Ascending aorta (tissue), 2 donors: ENCODE data around the gene HFE. TPM values are rescaled to one million over a fixed set of nuclear protein-coding genes. Genes with fewer than 3 reads are reported as not detected.

Experiments used
- DNase-seq, 2 donors: peaks; one replicate each; pipeline ENCODE4 v3.0.0-alpha.2; 2019; ENCODE audit warnings: low spot score in 2 of 2
- H3K27ac ChIP-seq, 2 donors: fragments of 200-600 bp; sonication (generic); one replicate each; pipeline ENCODE4 v1.5.1; 2016 to 2017; ENCODE audit warnings: mild to moderate bottlenecking in 1 of 2
- H3K27me3 ChIP-seq: fragments of 200-600 bp; sonication (generic); one replicate; pipeline ENCODE4 v1.5.1; 2017
- H3K36me3 ChIP-seq, 2 donors: fragments of 200-600 bp; sonication (generic); one replicate each; pipeline ENCODE4 v1.5.1; 2016
- H3K4me1 ChIP-seq, 2 donors: fragments of 200-600 bp; sonication (generic); one replicate each; pipeline ENCODE4 v1.5.1; 2016 to 2017; ENCODE audit warnings: mild to moderate bottlenecking in 1 of 2
- H3K4me3 ChIP-seq, 2 donors: fragments of 200-600 bp; sonication (generic); one replicate each; pipeline ENCODE4 v1.5.1; 2016 to 2017; ENCODE audit warnings: mild to moderate bottlenecking in 1 of 2
- H3K9me3 ChIP-seq, 2 donors: fragments of 200-600 bp; sonication (generic); one replicate each; pipeline ENCODE4 v1.5.1; 2016
- intact Hi-C: fragments of 100-400 bp; cut with DNase I; formaldehyde crosslinking; loops from one replicate; pipeline ENCODE4 v1.15.1; 2023
- total RNA-seq: library from RNA; depleted of rRNA; stranded (reverse); fragments of >200 nt; gene quantifications from one replicate; pipeline ENCODE4 v1.1.0, GENCODE V29; 2016
- TF ChIP-seq, protein P1 (sequence below), 3 experiments: fragments of 200-600 bp in 2 of 3; fragments of 450-650 bp in 1 of 3; sonication (generic) in 2 of 3; IDR thresholded peaks; one replicate each; pipeline ENCODE4 v1.5.1; 2016 to 2019; ENCODE audit warnings: antibody characterized with exemption in 3 of 3, mild to moderate bottlenecking in 1 of 3, moderate library complexity in 1 of 3

Gene HFE
- total RNA-seq, 1 donor from 2014 or later, result 2.6 TPM

DNA sequence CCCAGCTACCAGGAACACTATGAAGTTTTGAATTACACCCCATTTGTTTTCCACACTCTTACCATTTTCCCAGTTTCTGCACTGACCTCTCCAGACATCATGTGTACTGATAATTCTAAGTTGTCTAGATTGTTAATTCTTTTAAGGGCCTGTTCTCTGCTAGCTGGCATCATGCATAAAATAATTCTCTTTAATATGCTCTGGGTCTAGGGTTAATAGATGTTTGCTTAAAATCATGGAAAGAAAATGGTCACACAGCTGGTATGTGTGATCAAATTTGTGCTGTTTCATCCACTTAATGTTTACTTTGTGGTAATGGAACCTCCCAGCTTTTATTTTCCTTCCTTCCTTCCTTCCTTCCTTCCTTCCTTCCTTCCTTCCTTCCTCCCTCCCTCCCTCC lies 49.1 kb downstream of the HFE start:
- TF ChIP-seq, protein P1, sequence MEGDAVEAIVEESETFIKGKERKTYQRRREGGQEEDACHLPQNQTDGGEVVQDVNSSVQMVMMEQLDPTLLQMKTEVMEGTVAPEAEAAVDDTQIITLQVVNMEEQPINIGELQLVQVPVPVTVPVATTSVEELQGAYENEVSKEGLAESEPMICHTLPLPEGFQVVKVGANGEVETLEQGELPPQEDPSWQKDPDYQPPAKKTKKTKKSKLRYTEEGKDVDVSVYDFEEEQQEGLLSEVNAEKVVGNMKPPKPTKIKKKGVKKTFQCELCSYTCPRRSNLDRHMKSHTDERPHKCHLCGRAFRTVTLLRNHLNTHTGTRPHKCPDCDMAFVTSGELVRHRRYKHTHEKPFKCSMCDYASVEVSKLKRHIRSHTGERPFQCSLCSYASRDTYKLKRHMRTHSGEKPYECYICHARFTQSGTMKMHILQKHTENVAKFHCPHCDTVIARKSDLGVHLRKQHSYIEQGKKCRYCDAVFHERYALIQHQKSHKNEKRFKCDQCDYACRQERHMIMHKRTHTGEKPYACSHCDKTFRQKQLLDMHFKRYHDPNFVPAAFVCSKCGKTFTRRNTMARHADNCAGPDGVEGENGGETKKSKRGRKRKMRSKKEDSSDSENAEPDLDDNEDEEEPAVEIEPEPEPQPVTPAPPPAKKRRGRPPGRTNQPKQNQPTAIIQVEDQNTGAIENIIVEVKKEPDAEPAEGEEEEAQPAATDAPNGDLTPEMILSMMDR (IDR thresholded peaks at IDR 0.05), result no peak
- intact Hi-C loops, result no loop called here
- H3K27ac ChIP-seq, result no peak overlapping the region
- no peak for DNase-seq
- H3K4me1 ChIP-seq, result no peaks in the 10 kb centered on the region
- no peaks in the 10 kb centered on the region for H3K9me3 ChIP-seq
- peaks cover 0 to 4% of the 10 kb centered on the region in 2 donors for H3K36me3 ChIP-seq
- H3K4me3 ChIP-seq, result no peak overlapping the region
- H3K27me3 ChIP-seq, result no peaks in the 10 kb centered on the region

DNA sequence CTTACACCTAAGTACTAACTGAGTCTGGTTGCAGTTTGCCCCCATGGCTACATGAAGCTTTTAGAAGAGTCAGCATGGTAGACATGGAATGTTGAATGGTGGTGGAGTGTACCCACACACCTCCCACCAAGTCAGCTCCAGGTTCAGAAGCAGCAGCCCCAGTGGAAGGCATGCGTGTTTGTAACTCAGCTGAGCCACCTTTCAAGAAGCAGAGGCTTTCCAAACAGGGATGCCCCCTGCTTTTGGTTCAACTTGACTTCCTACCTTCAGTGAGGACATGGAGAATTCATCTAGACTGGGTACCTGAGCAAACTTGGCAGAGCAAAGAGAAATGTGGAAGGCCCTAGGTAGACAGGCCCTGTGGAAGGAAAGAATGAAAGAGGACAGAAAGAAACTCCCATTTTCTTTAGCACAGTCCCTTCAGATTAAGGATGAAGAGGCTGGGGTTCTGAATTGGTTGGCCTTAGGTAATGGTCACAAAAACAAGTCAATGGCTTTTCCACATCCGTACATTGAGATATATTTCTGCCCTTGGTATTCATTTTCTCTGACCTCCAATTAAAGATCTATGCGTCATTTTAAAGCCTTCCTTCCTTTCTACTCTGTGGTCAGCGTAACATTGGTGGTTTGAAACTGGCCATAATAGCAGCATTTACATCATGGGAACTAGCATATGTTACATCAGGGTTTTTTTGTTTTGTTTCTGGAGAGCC lies 53.2 kb downstream of the HFE start:
- H3K9me3 ChIP-seq, result no peaks in the 10 kb centered on the region
- H3K36me3 ChIP-seq, result peaks cover 0 to 4% of the 10 kb centered on the region in 2 donors
- H3K4me3 ChIP-seq, result no peak overlapping the region
- no peaks in the 10 kb centered on the region for H3K4me1 ChIP-seq
- H3K27me3 ChIP-seq, result no peaks in the 10 kb centered on the region
- no peak for DNase-seq
- intact Hi-C loops, result no loop called here
- no peak overlapping the region for H3K27ac ChIP-seq
- TF ChIP-seq, protein P1 (IDR thresholded peaks at IDR 0.05), result no peak

DNA sequence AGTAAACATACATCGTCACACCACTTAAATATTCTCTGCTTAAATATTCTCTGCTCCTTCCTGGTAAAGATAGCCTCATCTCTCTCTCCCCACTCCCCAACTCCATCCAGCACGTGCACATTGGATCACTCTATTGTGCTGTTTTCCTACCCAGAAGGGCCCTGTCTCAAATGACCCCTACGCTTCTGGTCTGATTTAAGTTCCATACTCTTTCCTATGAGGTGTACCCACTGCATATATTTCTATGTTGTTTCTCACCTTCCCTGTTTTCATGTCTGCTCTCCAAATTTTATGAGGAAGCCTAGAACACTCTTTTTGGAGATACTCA lies 53.7 kb downstream of the HFE start:
- Histone ChIP-seq H3K4me1 (no peaks in the 10 kb centered on the region), H3K9me3 (no peaks in the 10 kb centered on the region), H3K4me3 (no peak overlapping the region), H3K36me3 (peaks cover 0 to 4% of the 10 kb centered on the region in 2 donors), H3K27me3 (no peaks in the 10 kb centered on the region), H3K27ac (no peak overlapping the region)
- TF ChIP-seq, protein P1 (IDR thresholded peaks at IDR 0.05), result no peak
- no peak for DNase-seq
- intact Hi-C loops, result no loop called here

DNA sequence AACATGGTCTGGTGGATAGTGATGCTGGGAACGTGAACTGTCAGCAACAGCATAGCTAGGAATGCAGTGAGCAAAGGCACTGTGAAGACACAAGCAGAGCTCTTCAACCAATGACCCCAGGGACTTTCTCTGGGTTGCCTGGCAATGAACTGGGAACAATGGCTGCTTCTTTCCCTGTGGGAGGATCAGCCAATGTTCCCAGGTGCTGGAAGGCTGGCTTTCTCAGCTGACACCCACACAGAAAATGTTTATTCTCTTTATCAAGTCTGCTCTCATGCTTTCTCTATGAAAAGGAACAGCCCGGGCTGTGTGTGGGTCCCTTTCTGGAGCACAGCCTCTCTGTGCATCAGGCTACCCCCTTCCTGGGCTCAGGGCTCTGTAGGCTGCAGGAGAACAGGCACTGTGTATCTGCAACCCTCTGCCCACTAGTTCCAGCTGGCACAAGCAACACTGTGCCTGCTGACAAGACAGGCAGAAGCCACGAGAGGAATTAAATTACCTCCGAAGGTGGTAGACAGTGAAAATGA lies 54.2 kb downstream of the HFE start:
- TF ChIP-seq, protein P1 (IDR thresholded peaks at IDR 0.05), result no peak
- Histone ChIP-seq H3K27me3 (no peaks in the 10 kb centered on the region), H3K36me3 (peaks cover 0 to 4% of the 10 kb centered on the region in 2 donors), H3K4me3 (no peak overlapping the region), H3K9me3 (no peaks in the 10 kb centered on the region), H3K4me1 (no peaks in the 10 kb centered on the region), H3K27ac (no peak overlapping the region)
- no peak for DNase-seq
- intact Hi-C loops, result no loop called here

DNA sequence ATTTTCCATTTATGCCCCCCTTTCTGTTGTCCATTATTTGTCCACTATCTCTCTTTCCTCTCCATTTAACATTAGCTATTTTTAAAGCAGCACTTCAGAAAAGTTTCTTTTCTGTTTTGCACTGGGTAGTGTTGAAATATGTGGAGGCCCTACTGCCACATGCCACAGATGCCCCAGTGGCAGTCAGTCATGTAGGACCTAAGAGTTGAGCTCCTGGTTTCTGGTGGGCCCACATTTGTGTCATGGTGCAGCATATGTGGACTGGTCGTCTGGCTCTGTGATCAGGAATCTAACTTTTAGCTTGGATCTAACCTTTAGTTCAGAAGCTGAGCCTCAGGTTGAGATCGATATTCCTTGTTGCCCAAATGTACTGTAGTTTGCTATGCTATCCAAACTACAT lies 54.8 kb downstream of the HFE start:
- Histone ChIP-seq H3K27me3 (no peaks in the 10 kb centered on the region), H3K4me1 (no peaks in the 10 kb centered on the region), H3K9me3 (no peaks in the 10 kb centered on the region), H3K36me3 (peaks cover 0 to 4% of the 10 kb centered on the region in 2 donors), H3K4me3 (no peak overlapping the region), H3K27ac (no peak overlapping the region)
- DNase-seq, result no peak
- TF ChIP-seq, protein P1 (IDR thresholded peaks at IDR 0.05), result no peak
- intact Hi-C loops, result no loop called here

Other genes starting within 250 kb of the HFE start
- gene SLC17A3, start 213.2 kb upstream of the HFE start, total RNA-seq, result not detected
- gene SLC17A2, start 156.7 kb upstream of the HFE start, total RNA-seq, result not detected
- gene TRIM38, start 124.6 kb upstream of the HFE start, total RNA-seq, result 7.6 TPM